ENCODE measurements around the gene SHC3. TPM values are rescaled to one million over a fixed set of nuclear protein-coding genes. Genes with fewer than 3 reads are reported as not detected.

Gene SHC3
- total and polyA plus RNA-seq, 9 of the 15 experiments (the other 6 are each of a cell fraction or from before 2014, with no cell fraction given): not detected

DNA sequence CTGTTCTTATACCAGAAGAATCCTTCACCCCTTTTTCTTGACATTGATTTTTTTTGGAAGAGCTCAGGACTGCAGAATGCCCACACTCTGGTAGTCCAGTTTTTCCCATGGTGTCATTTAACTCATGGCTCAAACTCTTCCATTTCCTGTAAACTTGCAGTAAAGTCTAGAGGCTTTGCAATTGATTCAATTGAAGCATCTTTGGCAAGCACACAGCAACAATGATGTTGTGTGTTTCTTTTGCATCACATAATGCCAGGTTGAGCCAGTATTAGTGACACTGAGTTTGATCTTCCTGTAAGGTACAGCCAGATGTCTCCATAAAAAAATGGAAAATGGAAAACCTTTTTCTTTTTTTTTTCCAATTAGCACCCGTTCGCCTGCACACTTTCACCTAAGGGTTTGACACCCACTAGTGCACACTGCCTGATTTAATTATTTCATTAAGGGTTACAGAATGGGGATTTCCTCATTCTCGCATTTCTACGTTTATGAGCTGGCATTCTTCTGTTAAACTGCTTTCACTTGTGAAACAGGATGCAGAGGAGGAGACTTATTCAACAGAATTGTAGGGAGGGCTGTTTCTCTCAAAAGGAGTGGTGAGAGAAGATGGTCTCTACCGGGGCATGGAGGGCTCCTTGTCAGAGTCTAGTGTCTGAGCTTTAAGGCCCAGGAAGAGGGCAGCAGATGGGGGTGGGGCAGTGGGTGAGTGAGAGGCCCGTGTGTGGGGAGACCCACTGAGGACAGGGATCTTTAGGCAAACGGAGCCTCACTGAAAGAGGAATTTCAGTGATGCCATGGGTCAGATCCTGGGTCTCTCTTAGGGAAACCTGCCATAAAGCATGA, 189.6 kb downstream of the SHC3 start (continued):
- TF ChIP-seq, protein P1, sequence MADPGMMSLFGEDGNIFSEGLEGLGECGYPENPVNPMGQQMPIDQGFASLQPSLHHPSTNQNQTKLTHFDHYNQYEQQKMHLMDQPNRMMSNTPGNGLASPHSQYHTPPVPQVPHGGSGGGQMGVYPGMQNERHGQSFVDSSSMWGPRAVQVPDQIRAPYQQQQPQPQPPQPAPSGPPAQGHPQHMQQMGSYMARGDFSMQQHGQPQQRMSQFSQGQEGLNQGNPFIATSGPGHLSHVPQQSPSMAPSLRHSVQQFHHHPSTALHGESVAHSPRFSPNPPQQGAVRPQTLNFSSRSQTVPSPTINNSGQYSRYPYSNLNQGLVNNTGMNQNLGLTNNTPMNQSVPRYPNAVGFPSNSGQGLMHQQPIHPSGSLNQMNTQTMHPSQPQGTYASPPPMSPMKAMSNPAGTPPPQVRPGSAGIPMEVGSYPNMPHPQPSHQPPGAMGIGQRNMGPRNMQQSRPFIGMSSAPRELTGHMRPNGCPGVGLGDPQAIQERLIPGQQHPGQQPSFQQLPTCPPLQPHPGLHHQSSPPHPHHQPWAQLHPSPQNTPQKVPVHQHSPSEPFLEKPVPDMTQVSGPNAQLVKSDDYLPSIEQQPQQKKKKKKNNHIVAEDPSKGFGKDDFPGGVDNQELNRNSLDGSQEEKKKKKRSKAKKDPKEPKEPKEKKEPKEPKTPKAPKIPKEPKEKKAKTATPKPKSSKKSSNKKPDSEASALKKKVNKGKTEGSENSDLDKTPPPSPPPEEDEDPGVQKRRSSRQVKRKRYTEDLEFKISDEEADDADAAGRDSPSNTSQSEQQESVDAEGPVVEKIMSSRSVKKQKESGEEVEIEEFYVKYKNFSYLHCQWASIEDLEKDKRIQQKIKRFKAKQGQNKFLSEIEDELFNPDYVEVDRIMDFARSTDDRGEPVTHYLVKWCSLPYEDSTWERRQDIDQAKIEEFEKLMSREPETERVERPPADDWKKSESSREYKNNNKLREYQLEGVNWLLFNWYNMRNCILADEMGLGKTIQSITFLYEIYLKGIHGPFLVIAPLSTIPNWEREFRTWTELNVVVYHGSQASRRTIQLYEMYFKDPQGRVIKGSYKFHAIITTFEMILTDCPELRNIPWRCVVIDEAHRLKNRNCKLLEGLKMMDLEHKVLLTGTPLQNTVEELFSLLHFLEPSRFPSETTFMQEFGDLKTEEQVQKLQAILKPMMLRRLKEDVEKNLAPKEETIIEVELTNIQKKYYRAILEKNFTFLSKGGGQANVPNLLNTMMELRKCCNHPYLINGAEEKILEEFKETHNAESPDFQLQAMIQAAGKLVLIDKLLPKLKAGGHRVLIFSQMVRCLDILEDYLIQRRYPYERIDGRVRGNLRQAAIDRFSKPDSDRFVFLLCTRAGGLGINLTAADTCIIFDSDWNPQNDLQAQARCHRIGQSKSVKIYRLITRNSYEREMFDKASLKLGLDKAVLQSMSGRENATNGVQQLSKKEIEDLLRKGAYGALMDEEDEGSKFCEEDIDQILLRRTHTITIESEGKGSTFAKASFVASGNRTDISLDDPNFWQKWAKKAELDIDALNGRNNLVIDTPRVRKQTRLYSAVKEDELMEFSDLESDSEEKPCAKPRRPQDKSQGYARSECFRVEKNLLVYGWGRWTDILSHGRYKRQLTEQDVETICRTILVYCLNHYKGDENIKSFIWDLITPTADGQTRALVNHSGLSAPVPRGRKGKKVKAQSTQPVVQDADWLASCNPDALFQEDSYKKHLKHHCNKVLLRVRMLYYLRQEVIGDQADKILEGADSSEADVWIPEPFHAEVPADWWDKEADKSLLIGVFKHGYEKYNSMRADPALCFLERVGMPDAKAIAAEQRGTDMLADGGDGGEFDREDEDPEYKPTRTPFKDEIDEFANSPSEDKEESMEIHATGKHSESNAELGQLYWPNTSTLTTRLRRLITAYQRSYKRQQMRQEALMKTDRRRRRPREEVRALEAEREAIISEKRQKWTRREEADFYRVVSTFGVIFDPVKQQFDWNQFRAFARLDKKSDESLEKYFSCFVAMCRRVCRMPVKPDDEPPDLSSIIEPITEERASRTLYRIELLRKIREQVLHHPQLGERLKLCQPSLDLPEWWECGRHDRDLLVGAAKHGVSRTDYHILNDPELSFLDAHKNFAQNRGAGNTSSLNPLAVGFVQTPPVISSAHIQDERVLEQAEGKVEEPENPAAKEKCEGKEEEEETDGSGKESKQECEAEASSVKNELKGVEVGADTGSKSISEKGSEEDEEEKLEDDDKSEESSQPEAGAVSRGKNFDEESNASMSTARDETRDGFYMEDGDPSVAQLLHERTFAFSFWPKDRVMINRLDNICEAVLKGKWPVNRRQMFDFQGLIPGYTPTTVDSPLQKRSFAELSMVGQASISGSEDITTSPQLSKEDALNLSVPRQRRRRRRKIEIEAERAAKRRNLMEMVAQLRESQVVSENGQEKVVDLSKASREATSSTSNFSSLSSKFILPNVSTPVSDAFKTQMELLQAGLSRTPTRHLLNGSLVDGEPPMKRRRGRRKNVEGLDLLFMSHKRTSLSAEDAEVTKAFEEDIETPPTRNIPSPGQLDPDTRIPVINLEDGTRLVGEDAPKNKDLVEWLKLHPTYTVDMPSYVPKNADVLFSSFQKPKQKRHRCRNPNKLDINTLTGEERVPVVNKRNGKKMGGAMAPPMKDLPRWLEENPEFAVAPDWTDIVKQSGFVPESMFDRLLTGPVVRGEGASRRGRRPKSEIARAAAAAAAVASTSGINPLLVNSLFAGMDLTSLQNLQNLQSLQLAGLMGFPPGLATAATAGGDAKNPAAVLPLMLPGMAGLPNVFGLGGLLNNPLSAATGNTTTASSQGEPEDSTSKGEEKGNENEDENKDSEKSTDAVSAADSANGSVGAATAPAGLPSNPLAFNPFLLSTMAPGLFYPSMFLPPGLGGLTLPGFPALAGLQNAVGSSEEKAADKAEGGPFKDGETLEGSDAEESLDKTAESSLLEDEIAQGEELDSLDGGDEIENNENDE (IDR thresholded peaks at IDR 0.05; ENCODE audit: low read depth, low read length): no peak
- TF ChIP-seq, protein P2, sequence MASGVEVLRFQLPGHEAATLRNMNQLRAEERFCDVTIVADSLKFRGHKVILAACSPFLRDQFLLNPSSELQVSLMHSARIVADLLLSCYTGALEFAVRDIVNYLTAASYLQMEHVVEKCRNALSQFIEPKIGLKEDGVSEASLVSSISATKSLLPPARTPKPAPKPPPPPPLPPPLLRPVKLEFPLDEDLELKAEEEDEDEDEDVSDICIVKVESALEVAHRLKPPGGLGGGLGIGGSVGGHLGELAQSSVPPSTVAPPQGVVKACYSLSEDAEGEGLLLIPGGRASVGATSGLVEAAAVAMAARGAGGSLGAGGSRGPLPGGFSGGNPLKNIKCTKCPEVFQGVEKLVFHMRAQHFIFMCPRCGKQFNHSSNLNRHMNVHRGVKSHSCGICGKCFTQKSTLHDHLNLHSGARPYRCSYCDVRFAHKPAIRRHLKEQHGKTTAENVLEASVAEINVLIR (CRISPR knock-in tag; IDR thresholded peaks at IDR 0.05): no peak
- TF ChIP-seq GABPB2 (CRISPR knock-in tag; conservative IDR thresholded peaks at IDR 0.05) (no peak), TSC22D4 (tag; IDR thresholded peaks at IDR 0.05) (no peak)
- TF ChIP-seq, protein P3, sequence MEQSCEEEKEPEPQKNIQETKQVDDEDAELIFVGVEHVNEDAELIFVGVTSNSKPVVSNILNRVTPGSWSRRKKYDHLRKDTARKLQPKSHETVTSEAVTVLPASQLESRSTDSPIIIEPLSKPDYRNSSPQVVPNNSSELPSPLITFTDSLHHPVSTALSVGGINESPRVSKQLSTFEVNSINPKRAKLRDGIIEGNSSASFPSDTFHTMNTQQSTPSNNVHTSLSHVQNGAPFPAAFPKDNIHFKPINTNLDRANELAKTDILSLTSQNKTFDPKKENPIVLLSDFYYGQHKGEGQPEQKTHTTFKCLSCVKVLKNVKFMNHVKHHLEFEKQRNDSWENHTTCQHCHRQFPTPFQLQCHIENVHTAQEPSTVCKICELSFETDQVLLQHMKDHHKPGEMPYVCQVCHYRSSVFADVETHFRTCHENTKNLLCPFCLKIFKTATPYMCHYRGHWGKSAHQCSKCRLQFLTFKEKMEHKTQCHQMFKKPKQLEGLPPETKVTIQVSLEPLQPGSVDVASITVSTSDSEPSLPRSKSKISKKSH (CRISPR knock-in tag; IDR thresholded peaks at IDR 0.05): no peak
